Islet of Langerhans (tissue), 1 donor: Measurements from ENCODE around the gene ANXA4.
A peak's percentile ranks its signal among the peaks of the same experiment; 100 is the strongest.
"Not testable (repeated sequence)": the region's sequence is repeated elsewhere in the genome, so short reads cannot be mapped to it uniquely, and the experiment has no call there.

Experiments used
- FAIRE-seq: peaks from one replicate; lab custom pipeline; 2011; peaks lifted over from hg19 to GRCh38; lab: Jason Lieb, UNC

Gene ANXA4

DNA sequence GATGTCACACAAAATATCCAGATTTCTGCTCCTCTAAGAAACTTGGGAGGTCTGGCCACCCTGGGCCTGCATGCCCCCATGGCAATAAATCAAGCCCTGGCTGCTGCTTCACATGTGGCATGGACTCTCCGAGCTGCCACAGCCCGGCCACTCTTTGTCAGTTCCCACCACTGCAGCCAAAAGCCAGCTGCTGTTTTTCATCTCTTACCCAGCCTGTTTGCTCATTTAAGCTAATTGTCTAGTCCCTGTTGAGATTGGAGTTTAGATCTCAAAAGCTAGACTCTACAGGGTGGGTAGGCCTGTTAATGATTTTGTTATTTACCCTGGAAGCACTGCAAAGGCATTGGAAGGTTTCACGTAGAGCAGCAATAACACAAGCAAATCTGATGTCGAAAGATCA, 20.9 kb upstream of the ANXA4 start:
- no peak for FAIRE-seq

DNA sequence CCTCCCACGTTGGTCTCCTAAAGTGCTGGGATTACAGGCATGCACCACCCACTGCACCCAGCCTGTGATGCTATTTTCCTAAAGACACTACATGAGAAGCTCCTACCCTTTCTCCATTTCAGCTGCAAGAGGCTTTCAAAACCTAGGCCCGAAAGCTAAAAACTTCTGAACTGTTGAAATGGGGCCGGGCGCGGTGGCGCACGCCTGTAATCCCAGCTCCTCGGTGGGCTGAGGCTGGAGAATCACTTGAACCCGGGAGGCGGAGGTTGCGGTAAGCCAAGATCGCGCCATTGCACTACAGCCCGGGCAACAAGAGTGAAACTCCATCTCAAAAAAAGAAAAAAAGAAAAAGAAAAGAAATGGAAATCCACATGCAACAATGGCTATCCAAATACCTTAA, 18.1 kb upstream of the ANXA4 start:
- FAIRE-seq: no peak

DNA sequence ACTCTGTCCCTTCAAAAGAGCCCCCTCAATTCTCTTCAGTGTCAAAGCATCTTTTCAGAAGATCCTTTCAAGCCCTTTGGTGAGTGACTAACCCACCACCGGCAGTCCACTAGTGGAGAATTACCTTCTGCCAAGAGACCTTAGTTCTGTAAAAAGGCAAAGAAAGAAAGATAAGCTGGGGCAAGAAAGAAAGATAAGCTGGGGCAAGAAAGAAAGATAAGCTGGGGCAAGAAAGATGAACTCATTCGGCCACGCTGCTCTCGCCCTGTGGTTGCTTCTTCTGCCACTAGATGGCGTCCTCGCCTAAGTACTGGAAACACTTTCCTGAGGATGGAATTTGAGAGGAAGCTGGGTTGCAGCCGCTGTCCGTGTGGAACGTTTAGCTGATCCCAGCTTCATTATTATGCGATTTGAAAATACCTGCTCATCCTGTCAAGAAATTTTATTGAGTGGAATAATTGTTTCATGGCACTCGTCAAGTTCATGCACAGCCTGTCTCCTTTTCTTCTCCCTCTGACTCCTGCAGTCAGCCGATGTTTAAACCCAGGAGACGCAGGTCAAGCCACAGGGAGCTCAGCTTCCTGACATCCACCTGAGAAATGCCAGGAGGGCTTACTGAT, 17.3 kb upstream of the ANXA4 start:
- peak; percentile 47 for FAIRE-seq

DNA sequence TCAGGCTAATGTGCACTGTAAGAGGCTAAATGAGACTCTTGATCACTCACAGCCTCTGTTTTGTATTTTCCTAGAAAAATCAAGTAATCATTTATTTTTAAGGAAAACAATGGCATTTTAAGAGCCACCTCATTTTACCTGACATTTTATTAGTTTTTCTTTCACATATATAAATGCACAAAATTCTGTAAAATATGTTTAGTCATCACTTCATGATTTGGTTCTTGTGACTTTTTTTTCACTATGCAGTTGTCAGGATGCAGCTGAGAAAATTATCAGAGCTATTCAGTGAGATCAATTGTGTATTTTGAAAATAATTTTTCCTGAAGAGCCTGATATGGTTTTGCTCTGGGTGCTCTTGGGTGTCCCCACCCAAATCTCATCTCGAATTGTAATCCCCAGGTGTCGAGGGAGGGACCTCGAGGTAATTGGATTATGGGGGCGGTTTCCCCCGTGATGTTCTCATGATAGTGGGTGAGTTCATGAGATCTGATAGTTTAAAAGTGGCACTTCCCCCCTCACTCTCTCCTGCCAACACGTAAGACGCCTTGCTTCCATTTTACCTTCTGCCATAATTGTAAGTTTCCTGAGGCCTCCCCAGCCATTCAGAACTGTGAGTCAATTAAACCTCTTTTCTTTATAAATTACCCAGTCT, 16.1 kb upstream of the ANXA4 start:
- FAIRE-seq: no peak

DNA sequence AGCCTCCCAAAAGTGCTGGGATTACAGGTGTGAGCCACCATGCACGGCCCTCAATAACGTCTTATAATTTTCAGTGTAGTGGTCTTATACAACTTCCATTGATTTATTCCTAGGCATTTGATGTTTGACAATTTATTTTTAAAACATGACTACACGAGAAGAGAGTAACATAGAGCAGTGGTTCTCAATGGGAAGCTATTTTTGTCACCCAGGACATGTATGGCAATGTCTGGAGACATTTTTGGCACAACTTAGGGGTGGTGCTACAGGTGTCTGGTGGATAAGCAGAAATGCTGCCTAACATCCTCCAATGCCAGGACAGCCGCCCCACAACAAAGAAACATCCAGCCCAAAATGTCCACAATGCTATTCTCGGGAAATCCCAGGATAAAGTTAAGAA, 12.7 kb upstream of the ANXA4 start:
- no peak for FAIRE-seq

DNA sequence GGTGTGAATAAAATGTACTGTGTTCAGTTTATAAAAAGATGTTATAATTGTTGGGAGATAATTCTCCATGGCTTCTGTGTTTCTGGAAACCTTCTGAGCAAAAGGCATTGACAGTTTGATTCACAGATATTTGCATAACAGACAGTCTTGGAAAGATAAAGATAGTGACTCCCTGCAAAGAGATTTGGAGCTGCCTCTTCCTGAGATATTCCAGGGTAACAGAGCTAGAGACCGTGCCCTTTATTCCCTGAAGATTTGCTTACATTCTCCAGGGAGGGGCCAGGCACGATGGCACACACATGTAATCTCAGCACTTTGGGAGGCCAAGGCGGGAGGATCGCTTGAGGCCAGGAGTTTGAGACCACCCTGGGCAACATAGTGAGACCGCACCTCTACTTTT, 12.2 kb upstream of the ANXA4 start:
- FAIRE-seq: no peak

DNA sequence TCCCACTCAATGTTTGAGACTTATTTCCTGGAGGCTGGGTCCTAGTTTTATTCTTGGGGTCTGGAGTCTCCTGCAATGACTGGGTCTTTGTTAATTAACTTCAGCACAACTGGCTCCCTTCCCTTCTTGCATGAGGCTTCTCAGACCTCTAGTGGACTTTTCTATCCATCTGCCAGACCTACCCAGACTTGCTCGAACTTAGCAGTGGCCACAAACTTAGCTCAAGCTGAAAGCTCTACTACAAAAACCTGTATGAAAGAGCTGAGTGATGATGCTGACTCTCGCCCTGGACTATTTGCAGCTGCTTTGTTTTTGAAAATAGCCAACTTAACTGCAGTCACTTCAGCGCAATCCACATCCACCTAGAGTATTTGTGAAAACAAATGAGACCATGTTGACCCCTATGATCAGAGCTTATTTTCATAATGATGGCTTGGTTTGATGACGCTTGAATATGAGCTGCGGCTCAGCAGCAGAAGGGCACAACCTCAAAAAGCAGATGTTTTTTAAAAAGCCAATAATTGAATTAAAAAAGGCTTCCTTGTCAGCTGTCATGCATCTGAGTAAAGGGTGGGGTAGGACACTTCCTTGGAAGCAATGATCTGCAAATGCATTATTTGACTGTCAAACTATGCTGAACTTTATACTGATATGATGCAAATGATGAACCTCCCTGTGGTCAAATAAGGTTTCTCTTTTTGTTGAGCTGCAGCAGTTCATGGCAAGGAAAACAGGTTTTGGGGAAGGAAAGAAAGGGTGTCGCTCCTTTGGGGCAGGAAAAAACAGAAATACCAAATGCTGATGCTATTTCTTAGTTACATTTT, 10.6 kb upstream of the ANXA4 start:
- FAIRE-seq: no peak

DNA sequence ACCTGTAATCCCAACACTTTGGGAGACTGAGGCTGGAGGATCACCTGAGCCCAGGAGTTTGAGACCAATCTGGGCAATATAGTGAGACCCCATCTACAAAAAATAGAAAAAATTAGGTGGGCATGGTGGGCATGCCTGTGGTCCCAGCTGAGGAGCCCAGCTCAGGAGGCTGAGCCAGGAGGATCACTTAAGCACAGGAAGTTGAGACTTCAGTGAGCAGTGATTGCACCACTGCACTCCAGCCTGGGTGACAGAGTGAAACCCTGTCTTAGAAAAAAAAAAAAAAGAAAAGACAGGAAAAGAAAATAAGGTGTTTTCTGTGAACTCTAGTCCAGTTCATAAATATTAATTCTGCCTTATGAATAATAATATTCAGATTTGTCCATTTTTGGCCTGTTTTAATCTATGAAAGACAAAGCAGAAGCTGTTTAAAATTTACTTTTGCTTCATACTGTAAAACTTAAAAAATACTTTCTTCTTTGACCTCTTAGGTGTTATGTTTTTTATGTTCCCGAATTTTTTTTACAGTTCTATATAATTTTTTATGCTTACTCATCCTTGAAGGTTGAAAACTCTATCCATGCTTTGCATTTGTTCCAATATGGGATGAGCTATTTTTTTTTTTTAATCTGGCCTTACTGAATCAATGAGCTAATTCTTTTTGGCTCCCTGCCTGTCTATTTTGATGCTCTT, 8.4 kb upstream of the ANXA4 start:
- no peak for FAIRE-seq

DNA sequence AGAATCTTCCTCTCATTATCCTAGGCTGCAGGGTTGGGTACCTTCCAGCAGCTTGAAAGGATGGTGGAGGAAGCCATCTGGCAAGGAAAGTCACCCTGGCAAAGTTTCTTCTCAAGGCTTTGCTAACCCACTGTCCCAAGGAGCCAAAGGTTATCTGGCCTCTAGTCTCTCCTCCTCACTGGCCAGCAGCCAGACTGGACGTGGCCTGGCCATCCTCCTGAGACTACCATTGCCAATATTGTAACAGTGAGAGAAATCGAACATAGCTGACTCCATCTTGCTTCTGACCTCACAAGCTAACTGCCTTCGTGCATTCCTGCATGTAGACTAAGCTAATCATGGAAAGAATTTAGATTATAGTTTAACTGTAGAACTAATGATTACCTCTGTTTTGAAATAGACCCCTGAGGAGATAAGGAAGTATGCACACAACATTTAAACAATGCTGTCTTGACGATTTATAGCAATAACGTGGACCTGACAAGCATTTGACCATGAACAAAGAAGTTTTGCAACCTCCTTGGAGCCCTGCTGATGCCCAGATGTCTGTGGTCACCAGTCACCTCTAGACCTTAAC, 7.8 kb upstream of the ANXA4 start:
- FAIRE-seq: no peak

DNA sequence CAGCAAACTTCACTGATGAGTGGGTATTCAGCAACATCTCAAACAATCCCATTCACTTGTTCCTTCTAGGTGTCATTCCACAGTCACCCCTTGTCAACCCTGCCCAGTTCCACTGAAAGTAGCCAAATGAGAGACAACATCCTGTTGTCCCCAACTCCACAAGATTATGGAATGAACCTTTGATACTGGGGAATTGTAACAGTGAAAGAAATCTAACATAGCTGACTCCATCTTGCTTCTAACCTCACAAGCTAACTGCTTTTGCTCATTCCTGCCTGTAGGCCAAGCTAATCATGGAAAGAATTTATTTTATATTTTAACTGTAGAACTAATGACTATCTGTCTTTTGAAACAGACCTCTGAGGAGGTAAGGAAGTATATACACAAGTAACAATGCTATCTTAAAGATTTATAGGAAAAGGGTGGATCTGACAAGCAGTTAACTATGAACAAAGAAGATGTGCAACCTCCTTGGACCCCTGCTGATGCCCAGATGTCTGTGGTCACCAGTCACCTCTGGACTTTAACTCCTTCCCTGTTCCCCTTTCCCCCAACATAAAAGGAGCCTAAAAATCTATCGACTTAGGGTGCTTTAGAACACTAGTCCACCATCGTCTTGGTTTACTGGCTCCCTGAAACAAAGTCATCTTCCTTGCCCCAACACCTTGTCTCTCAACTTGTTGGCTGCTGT, 6.9 kb upstream of the ANXA4 start:
- no peak for FAIRE-seq

DNA sequence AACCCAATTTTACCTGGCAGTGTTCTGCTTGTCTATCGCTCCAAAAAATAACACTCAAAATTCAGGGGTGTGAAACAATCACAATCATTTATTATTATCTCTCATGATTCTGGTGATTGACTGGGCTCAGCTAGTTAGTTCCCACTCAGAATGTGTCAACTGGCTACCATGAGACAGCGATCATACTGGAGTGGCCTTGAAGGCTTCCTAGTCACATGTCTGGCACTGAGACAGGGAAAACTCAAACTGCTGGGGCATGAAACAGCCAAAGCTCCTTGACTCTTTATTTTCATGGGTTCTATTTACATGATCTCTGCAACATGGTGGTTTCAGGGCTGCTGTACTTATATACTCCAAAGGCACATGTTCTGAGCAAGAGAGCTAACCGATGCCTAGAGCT, 6.2 kb upstream of the ANXA4 start:
- no peak for FAIRE-seq

DNA sequence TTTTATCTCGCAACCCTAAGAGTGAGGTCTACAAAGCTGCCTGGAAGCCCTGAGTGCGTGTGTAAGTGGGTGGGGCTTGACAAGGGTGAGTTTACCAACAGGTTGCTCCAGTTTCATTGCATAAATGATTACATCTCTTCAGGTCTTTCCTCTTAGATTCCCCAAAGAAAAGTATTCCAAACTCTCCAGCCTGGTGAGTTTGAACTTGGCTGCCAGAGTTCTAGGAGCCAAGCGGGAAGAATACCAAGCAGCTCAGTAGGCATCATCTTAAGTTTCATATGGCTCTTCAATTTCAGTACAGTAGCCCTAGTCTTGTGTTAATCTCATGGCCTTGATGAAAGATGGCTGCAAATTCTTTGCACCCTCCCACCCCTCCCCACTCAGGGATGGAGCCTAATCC, 3.8 kb upstream of the ANXA4 start:
- not testable (repeated sequence) for FAIRE-seq

DNA sequence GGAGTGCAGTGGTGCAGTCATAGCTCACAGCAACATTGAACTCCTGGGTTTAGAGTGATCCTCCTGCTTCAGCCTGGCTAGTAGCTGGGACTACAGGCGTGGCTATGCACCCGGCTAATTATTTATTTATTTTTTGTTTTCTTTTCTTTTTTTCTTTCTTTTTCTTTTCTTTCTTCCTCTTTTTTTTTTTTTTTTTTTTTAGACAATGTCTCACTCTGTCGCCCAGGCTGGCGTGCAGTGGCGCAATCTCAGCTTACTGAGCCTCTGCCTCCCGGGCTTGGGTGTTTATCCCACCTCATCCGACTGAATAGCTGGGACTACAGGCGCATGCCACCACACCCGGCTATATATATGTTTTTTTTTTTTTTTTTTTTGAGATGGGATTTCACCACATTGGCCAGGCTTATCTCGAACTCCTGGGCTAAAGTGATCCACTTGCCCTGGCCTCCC, 1.4 kb upstream of the ANXA4 start:
- no peak for FAIRE-seq

DNA sequence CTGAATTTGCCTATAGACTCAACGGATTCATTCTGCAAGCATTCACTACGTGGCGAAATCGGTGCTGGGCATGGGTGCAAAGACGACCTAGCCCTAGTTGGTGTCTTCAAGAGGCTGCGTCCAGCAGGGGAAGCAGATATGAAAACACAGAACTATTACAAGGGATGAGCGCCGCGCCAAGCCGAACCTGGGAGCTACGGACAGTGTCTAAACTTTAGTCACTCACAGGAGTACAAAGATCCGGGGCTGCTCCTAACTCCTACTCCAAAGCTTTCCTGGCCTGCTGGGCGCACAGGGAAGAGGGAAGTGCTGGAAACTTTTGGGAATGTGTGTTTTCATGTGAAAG, 732 bp upstream of the ANXA4 start:
- FAIRE-seq: no peak

DNA sequence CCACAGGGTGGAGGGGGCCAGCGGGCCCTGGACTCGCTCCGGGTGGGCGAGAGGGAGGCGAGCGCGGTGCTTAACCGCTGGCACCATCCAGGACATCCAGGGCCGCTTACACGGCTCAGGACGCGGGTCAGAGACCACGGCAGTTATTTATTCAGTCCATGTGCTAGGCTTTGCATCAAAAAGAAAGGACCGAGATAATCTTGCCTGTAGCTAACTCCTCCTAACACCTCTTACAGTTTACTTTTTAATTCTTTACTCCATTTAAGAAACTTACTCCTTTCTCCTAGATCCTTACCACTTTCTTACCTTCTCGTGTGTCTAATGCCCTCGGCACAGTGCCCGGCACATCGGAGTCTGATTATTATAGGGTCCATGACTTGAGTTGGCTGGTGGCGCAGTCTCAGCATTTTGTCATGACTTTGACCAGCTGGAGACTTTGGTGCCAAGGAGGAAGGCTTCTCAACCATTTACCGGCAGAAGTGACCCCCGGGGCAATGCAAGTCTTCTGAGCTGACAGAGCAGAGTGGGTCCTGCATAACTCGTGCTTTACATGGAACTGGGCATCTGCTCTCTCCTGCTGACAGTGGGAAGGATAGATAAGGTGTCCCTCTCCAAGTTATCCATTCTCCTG, 503 bp downstream of the ANXA4 start:
- no peak for FAIRE-seq

DNA sequence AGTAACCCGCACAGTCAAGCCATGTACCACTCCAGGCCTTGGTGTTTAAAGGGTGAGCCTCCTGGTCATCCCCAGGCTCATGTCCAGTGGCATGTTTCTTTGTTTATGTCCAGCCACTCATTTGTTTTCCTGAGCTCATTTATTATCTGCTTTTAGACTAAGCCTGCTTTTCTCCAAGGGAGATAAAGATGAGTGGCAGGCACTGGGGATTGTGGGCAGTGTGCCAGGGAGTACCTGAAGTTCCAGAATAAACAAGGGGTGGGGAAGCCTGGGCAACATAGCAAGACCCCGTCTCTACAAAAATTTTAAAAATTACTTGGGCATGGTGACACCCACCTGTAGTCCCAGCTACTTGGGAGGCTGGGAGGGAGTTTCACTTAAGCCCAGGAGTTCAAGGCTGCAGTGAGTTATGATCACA, 1.9 kb downstream of the ANXA4 start:
- no peak for FAIRE-seq

DNA sequence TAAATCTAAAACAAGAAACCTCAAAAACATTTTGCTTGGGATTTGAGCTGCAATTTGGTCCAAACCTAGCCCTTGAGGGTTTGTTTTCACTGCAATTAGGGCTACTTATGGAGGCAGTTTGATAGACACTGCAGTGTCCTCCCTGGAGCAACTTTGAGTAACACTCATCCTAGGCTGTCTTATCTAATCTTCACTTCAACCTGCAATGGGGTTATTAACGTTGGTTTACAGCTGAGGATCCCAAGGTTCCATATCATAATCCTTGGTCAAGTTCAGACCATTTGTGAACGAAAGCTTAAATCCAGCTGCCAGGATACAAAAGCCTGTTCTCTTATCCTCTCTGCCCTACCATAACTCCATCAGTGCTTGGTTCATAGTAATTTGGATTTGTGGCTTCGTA, 2.5 kb downstream of the ANXA4 start:
- FAIRE-seq: no peak

DNA sequence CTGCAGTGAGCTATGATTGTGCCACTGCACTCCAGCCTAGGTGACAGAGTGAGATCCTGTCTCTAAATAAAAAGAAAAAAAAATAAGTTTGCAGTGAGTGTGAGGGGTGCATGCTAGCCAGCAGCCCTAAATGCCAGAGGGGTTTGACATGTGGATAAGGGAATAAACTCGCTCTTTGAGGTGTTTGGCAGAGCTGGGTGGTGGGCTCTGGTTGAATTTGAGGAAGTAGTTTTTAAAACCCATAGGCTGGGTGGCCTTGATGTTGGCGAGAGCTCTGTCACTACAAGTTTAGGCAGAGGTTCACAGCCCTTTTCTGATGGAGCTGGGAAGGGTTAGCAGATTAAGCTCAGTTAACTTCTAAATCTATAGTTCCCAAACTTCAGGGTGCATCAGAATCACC, 3.1 kb downstream of the ANXA4 start:
- FAIRE-seq: no peak

DNA sequence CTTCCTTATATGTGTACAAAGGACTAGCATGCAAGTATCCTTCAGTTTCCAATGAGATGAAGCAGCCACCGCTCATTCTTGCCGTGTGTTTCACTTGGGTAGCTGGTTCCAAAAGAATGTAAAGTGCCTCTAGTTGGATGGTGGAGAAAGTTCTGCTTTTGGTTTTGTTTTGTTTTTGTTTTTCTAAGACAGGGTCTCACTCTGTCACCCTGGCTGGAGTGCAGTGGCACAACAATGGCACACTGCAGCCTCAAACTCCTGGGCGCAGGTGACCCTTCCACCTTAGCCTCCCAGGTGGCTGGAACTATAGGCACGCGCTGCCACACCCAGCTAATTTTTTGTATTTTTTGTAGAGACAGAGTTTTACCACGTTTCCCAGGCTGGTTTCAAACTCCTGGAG, 8.3 kb downstream of the ANXA4 start:
- no peak for FAIRE-seq

DNA sequence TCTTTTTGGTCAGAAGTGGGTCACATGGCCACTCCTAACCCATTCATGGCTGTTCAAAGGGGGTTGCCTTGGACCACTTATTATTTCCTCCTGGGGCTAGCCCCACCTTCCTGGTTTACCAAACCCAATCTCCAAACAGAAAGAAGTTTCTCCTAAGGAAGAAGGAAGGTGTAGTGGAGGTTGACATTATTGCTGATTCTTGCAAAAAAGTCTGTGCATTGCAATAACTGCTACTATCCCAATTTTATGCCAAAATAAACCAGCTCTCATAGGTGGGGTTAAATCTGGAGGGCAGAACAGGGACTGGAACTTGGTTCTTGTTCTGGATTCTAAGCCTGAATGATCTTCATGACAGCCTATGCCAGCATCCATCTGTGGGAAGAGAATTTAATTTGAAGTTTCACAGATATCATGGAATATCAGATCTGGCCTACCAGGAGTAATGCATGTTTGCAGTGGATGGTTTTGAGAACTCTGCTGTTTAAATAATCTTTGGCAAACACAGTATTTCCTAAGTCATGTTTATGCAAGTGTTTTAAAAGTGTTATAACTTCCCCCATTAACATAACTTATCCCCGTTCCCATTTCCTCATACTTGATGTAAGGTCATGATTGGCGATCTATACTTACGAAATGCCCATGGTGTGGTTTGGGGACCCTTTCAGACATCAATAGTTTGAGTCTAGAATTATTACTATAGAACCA, 11.9 kb downstream of the ANXA4 start:
- FAIRE-seq: no peak

DNA sequence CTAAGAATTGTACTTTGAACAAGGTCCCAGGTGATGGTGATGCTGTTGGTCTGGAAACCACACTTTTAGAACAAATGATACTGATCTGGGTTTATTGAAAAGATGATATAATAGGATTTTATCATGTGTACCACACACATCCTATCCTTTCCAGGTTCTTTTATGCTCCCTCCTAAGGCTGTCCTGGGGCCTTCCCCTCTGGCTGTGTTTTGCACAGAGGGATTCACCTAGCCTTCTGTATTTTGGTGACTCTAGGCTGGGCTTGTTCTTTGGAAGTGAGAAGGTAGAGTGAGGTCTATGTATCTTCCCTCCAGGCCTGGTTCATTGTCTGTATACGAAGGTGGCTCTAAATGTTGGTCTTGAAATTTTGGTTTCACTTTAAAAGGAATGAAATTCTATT, 12.7 kb downstream of the ANXA4 start:
- no peak for FAIRE-seq
